NCI-H774 (cell line): ENCODE measurements around the gene PGS1.

Experiments
- DNase-seq: peaks from one replicate; lab custom pipeline; 2025; lab: John Stamatoyannopoulos, UW

Gene PGS1

DNA sequence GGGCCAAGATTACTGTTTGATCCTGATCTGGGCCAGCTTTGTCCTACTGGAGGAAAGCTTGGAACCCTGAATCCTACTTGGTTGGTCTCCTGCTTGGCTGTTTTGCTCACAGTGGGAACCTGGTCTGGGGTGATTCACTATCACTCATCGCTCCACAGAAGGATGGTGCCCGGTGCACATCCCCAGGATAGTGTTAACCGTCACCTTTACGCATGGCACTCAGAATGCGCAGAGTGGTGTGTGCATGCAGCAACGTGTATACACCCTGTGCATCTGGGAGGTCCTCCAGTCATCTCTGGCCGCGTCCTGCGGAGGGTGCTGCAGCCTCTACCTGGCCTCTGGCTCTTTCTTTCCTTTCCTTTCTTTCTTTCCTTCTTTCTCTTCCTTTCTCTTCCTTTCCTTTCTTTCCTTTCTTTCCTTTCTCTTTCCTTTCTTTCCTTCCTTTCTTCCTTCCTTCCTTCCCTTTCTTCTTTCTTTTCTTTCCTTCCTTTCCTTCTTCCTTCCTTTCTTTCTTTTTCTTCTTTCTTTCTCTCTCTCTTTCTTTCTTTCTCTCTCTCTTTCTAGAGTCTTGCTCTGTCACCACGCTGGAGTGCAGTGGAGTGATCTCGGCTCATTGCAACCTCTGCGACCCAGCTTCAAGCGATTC, 31.7 kb upstream of the PGS1 start:
- DNase-seq = no peak

DNA sequence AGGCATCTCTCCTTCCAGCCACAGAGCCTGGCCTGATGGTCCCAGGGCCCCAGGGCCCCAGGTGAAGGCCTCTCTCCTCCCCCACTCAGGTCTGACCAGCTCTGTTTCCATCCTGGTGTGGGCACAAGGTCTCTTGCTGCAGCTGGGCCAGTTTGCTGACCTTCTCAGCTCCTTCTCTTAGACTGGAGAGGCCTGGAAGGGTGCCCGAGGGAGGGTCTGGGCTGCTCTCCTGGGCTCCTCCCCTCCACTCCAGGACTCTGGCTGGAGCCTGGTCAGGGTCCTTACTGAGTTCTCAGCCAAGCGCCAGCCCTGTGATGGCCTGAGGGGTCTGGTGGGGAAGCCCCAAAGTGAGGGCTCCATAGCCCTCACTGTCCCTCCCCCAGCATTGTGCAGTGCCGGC, 31.0 kb upstream of the PGS1 start:
- no peak for DNase-seq

DNA sequence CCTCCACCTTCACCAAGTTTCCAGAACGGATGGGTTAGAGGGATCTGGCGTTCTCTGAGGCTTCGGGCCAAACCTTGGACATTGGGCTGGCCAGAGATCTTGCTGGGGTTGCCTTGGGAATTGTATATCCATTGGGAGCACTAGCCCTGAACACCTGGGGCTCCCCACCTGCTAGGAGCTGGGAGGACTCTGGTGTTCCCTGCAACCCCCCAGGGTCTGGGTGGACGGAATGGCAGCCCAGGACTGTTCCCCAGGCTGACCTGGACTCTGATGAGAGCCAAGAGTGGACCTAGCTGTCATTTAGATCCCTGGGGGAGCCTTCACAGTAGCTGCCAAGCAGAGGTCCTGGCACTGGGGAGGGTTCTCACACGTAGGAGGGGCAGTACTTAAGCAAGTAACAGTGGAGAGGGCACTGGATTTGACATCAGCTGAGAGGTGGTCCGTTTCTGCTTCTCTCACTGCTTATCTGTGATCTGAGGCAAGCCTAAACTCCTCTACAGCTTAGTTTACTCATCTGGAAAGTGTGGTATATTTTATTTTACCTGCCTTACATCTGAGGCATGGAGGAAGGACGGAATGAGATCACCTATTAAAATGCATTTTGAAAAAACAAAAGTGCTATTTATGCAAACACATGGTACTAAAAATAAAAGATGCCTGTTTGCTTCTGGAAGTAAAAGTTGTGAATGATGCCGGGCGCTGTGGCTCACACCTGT, 30.2 kb upstream of the PGS1 start:
- no peak for DNase-seq

DNA sequence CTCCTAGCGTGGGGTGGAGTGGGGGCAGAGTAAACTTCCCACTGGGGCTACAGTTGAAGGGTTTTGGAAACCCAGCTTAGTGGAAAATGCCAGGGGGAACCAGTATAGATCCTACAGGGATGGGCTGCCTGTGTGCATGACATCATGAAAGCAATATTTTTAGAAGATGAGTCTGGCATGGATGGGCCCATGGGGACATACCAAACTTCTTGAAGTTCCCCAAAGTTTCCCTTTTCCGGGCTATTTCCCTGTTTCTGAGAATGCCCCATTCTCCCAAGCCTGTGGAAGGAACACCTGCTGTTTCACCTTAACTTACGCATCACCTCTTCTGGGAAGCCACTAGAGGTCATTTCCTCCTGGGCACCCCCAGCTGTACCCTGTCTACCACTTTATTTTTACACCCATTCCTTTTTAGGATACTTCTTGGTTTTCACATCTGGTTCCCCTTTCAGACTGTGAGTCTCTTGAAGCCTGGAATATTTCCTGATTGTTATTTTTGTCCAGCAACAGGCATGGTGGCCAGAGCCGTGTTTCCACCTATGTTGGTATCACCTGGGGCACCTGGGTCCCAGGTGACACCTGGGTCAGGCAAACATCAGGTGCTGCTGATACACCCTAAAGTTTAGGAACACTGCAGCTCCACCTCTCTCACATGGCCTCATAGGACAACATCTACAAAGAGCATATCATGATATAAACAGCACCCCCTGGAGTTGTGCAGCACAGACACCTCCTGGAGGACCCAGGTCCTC, 28.4 kb upstream of the PGS1 start:
- no peak for DNase-seq

DNA sequence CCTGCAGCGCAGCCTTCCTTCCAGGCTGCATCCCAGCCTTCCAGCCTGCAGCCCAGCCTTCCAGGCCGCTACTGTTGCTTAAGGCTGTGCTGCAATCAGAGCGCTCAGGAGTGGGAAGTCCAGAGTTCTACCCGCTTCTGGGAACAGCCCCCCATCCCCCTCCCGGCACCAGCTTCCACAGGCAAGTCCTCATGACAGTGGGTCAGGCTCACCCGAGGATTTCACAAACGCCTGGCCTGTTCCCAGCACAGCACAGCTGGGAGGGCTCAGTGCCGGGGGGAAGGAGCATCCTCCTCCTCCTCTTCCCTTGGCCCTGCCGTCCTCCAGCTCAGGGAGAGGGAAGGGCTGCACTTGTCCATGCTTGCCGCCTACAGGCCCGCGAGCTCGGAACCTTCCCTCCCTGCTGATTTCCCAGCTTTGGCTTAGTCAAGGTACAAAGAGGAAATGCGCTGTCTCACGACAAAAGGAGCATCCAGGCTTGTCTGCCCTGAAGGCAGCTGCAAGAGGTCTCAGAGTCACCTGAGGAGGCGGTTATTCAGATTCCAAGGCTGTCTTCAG, 26.9 kb upstream of the PGS1 start:
- DNase-seq = no peak

DNA sequence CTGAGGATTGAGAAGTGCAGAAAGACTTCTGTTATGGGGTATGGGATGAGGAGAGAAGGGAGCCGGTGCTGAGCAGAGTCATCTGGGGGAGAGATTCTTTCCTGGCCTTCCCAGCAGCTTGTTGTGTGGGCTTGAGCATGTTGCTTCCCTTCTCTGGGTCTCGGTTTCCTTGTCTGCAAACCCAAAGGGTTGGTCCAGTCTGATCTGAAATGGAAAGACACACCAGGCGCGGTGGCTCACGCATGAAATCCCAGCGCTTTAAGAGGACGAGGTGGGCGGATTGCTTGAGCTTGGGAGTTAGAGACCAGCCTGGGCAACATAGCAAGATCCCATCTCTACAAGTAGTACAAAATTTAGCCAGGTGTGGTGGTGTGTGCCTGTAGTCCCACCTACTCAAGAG, 24.6 kb upstream of the PGS1 start:
- DNase-seq = no peak

DNA sequence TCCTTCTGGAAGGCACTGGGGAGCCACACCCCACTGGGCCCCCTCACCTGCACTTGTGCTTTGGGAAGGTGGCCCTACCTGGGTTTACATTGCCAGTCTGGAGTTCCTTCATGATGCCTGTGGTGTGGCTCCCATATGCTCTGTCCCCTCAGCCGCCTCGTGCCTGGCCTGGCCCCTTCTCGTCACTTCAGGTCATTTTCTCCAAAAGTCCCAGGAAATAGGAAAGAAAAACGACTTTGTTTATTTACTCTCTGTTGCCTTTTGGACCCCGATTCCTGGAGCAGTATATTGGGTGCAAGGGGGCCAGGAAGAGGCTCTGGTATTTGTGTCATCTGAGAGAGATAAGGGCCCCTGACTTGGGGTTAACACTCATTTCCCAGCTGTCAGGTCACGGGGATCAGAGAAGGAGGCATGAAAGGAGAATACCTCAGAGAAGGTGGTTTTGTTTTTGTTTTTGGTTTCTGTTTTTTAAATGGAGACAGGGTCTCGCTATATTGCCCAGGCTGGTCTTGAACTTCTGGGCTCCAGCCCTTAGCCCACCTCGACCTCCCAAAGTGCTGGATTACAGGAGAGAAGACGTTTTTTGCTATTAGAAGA, 23.3 kb upstream of the PGS1 start:
- no peak for DNase-seq

DNA sequence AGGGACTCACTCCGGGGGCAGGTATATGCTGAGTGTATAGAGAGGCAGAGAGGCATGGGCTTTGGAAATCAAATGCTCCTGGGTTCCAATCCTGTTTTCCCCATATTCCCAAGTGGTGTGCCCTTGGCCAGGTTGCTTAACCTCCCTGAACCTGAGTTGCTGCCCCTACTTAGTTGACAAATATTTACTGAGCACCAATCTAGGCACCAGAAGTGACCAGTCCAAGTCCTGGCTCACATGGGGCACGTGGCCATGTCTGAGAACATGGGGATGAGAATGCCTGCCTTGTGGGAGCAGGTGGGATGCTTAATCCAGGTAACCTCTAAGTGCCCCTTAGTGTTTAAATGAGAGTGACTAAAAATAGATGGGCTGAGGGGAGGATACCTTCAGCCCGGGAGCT, 22.7 kb upstream of the PGS1 start:
- DNase-seq = no peak

DNA sequence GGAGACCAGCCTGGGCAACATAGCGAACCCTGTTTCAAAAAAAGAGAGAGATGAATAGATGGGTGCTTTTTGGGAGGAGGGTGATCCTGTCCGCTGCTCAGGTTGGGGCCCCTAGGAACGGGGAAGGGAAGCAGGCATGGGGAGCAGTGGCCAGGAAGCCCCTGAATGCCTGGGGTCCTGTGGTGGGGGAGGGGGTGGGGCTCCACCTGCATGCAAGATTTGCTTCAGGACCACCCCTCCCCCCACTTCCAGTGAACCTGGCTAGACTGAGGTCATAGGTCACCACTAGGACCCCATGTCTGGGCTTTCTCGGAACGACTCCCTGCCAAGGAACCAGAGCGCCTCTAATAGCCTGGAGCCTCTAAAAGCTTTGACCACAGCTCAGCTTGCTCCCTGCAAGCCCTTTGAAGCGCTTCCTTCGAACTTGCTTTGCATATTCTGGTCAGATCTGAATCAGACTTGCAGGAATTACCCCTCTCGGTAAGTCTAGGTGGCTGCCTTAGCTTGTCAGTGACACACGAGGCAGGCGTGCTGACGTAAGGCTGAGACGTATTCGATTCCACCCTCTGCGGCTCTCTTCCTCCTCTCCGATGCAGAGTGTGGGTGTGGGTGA, 22.2 kb upstream of the PGS1 start:
- no peak for DNase-seq

DNA sequence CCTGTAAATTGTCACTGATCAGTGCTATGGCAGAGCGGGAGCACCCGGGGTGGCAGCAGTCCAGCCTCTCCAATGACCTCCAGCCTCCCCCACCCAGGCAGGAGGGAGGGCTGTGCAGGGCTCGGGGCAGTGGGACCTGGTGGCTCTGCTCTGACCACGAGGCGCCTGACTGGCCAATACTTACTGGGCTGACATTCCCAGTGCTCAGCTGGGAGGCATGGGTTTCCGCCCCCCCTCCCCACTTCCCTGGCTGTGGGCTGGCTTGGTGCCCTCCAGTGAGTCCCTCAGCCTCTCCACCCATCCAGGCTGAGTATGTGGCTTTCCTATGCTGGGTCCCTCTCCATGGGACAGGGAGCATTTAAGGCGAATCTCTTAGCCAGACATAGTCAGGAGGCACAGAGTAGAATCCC, 21.3 kb upstream of the PGS1 start:
- DNase-seq = no peak

DNA sequence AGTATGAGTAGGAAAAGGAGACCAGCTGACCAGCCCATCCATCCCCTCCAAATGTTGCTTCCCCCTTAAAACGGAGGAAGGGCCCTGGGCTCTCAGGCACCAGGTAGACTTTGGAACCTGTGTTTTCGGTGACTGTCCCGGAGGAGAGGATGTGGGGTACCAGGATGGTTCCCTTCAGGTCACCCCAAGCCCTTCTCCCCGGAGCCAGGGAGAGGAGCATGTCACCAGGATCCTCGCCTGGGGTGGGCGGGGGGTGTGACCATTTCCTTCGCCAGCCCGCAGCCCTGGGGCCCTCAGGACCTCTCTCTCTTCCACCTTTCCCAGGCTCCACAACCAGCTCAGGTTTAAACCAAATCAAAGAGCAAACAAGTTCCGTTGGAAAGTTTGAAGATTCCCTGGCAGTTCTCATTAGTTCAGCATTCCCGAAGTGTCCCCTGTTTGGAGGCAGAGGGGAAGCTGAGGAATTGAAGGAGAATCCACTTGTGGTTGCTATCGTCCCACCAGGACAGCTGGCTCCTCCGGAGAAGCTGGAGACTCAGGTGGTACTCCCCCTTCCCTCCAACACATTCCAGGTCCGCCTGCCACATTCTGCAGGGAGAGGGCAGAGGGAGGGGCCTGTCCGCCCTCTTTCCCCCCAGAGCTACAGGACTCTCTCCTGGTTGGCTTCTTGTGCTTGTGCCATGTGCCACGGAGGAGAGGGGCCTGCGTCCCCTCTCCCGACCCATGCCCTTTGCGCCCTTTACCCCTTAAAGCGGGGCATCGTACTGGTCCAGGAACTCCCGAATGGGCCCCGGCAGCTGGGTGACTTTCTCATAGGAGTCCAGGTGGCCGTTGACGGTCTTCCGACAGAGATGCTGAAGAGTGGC, 20.5 kb upstream of the PGS1 start:
- DNase-seq = no peak

DNA sequence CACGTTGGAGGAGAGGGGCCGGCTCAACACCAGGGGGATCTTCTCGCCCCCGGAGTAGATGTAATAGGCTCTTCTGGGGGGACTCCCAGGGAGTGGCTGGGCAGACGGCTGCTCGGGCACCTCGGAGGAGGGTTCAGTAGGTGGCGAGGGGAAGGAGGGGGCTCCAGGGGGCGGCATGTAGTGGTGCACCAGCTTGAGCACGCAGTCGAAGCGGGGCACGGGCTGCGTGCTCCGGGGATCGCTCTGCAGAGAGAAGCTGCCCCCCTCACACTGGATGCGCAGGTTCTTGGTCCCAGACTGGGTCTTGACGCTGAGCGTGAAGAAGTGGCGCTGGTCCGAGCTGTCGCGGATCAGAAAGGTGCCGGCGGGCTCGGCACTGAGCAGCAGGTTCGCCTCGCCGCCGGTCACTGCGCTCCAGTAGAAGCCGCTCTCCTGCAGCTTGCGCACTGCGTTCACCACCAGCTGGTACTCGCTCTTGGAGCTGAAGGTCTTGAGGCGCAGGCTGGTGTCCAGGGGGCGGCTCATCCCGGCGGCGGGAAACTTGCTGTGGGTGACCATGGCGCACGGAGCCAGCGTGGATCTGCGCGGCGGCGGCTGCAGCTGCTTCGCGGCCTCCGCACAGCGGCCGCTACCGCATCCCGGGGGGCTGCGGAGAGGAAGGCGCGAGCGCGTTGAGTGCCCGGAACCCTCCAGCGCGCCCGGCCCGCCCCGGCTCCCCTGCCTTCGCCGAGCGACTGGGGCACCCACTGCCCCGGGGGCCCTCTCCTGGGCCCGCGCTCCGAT, 19.7 kb upstream of the PGS1 start:
- no peak for DNase-seq

DNA sequence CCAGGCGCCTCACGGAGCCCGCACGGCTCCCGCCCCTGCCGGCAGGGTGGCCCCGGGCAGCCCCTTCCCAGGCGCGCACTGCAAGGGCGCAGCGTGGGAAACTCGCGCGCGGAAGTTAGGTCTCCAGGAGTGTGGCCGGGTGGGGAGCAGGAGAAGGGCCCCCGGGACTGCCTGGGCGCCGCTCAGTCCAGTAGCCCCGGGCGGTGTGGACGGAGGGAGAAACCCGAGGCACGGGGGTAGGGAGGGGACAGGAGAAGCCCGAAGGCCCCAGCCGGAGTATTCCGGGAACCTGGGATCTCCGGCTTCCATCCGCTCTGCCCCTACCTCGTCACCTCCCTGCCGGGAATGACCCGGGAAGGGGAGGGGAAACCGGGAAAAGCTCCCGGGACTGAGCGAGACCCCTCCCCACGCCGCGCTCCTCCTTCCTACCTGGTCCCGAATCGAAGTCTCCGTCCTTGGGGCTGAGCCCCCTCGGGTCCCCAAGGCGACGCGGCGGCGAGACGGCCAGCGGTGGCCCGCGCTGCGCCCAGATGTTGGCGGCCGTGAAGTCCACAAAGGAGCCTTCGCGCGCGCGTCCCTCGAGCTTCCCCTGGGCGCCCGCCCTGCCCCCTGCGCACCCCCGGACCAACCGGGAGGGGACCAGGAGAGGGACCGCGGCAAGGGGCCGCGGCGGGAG, 19.0 kb upstream of the PGS1 start:
- no peak for DNase-seq

DNA sequence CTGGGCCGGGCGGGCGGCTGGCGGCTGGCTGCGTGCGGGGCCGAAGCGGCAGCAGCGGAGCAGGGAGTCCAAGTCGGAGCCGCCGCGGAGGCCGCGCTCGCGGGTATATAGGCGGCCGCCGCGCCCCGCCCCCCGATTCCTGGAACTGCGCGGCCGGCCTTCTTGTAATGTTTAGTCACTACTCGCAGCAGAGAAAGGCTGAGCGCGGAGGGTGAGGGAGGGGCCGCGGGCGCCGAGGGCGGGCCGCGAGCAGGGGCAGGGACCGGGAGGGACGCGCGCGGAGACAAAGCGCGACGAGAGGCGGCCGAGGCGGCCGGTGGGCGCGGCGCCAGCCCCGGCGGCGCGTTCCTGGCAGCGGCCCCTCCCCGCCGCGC, 18.5 kb upstream of the PGS1 start, which contains the start of gene SOCS3:
SOCS3 (minus strand) TSS at position 81 of the 374 bp plus-strand sequence. CDS start 982 bp downstream, outside the sequence.
- peak; percentile 97 for DNase-seq

DNA sequence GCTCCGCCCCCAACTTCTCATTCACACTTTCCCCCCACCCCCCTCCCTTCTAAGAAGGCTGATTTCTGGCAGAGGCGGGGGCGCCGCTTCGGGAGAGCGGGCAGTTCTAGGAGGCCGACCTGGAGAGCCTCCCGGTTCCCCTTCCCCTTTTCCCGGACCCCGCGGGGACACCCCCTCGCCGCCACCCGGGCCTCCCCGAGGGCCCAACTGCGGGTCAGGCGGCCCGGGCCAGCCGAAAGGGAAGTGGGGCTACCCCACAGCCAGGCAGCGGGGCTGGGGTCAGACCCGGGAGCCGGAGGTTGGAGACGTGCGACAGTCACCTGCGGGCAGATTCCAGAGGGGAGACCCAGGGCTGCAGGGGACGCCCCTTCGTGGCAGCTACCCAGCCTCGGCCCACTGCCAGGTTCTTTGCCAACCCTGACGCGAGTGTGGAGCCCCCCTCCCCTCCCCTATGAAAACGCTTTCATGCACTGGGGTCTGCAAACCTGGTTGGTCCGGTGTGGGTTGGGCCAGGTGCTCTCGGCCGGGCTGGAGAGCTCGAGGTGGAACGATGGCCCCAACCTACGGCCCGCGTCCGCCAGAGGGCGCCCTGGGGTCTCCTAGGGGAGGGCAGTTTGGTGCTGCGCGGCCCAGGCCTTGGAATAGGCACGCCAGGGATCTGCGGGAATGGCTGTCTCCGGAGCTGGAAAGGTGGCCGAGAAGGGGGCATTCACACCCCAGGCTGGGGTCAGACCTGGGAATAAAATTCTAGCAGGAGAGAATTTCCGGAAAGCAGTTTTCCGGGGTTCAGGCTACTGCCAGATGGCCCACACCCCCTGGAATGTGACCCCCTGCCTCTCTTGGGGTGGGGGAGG, 17.9 kb upstream of the PGS1 start:
- DNase-seq = peak; percentile 93

DNA sequence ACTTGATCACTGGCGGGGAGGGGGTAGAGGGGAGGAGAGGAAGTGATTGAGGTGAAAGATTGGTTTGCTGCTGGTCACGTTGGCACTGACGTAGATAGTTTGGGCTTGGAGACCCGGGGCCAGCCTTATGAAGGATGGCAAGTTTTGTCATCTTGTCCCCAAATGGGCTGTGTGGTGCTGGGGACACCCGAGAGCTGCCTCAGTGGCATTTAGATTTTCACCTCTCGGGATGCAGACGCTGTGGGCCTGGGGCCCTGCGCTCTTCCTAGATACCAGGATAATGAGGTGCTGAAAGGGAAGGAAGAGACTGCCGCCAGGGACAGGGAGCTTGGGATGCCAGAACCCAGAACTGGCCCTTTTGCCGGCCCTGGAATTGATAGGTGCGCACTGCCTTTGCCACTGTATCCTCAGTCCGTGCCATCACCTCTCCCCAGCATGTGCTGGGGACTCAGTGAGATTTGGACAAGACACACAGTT, 17.2 kb upstream of the PGS1 start:
- no peak for DNase-seq

DNA sequence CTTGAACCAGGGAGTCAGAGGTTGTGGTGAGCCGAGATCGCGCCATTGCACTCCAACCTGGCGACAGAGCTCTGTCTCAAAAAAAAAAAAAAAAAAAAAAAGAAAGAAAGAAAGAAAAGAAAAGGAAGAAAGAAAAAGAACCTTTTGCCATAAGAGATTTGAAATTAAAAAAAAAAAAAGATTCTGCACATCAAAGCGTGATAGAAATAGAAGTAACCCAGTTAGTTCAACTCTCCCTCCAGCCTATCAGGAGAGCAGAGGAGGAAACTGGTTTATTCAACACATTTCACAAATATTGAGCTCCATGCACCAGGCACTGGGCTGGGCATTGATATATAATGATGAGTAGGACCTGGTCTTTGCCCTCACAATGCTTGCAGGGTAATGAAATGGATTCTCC, 16.2 kb upstream of the PGS1 start:
- no peak for DNase-seq

DNA sequence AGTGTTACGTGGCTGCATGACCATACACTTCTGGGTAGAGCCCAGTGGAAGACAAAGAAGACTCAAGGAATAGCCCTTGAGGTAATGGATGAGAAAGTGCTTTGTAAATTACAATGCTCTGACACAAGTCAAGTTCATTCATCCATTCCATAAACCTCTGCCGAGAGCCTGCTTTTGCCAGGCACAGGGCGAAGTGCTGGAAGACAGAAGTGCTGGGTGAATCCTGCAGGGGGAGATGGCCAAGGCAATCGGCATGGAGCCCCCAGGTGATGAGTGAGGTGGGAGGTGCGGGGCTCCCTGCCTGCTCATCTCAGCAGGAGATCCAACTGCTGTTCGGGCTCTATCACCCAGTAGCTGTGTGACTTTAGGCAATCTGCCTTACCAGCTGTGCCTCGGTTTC, 15.8 kb upstream of the PGS1 start:
- DNase-seq = no peak
